GM23338 (cell line): ENCODE data around the gene ZNF555.

Experiments
- EZH2 ChIP-seq: fragments of 200-600 bp; sonication (generic); IDR thresholded peaks from one replicate; pipeline ENCODE4 v1.8.0; 2017; ENCODE audit warnings: antibody characterized with exemption, mild to moderate bottlenecking, low read depth; ENCODE audit not compliant: unreplicated experiment
- JUNB ChIP-seq: IDR thresholded peaks from one replicate; pipeline ENCODE4 v1.6.1; 2016; ENCODE audit warnings: antibody characterized with exemption; ENCODE audit not compliant: unreplicated experiment
- POLR2AphosphoS5 ChIP-seq: IDR thresholded peaks from 2 replicates; pipeline ENCODE4 v1.6.1; 2016; ENCODE audit warnings: antibody characterized with exemption, low read depth
- TF ChIP-seq, protein P1 (sequence below), 2 experiments: fragments of 200-600 bp in 1 of 2; sonication (generic) in 1 of 2; conservative IDR thresholded peaks; 2 replicates each; pipeline versions ENCODE4 v1.5.1 to v1.6.1; 2016 to 2017; ENCODE audit warnings: antibody characterized with exemption in 2 of 2, low read depth in 2 of 2, mild to moderate bottlenecking in 2 of 2, moderate library complexity in 1 of 2

DNA sequence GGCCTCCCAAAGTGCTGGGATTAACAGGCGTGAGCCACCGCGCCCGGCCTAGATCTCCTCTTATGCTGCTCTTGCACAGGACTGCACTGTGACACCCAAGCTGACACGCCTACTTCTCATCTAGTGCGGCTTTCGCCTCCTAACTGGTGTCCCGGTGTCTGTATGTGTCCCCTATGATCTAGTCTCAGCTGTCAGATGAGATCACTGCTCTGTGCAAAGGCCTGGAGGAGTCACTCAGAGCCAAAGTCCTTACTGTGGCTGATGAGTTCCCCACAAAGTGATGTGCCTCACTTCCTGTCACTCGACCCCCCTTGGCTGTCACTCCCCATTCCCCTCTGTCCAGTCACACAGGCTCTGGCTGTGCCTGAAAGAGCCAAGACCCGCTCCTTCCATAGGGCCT, 28.3 kb downstream of the ZNF555 start:
- TF ChIP-seq, protein P1, sequence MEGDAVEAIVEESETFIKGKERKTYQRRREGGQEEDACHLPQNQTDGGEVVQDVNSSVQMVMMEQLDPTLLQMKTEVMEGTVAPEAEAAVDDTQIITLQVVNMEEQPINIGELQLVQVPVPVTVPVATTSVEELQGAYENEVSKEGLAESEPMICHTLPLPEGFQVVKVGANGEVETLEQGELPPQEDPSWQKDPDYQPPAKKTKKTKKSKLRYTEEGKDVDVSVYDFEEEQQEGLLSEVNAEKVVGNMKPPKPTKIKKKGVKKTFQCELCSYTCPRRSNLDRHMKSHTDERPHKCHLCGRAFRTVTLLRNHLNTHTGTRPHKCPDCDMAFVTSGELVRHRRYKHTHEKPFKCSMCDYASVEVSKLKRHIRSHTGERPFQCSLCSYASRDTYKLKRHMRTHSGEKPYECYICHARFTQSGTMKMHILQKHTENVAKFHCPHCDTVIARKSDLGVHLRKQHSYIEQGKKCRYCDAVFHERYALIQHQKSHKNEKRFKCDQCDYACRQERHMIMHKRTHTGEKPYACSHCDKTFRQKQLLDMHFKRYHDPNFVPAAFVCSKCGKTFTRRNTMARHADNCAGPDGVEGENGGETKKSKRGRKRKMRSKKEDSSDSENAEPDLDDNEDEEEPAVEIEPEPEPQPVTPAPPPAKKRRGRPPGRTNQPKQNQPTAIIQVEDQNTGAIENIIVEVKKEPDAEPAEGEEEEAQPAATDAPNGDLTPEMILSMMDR (conservative IDR thresholded peaks at IDR 0.05; ENCODE audit: low read depth in 2 of 2), result no peak
- TF ChIP-seq EZH2, result no peak
- no peak for TF ChIP-seq POLR2AphosphoS5
- no peak for TF ChIP-seq JUNB
